GM10248 (cell line): ENCODE results near the gene OSBPL10.

Experiments used
- CTCF ChIA-PET: fragments of 300-600 bp; sonication (Branson Sonifier 250); formaldehyde crosslinking; extraction: SDS; loops from one replicate; lab custom pipeline; 2021; ENCODE audit warnings: antibody characterized with exemption; lab: Yijun Ruan, JAX
- POLR2A ChIA-PET: fragments of 350-650 bp; sonication (Branson Sonifier 250); formaldehyde crosslinking; extraction: SDS; loops from one replicate; lab custom pipeline; 2020; ENCODE audit warnings: antibody characterized with exemption; lab: Yijun Ruan, JAX
- DNase-seq: peaks from one replicate; pipeline ENCODE4 v3.0.0; 2012; ENCODE audit errors: extremely low spot score
- TF ChIP-seq, protein P1 (sequence below): IDR thresholded peaks from 2 replicates; pipeline ENCODE4 v1.5.1; 2012; ENCODE audit warnings: mild to moderate bottlenecking, low read depth; ENCODE audit errors: extremely low read depth, missing control alignments, control extremely low read depth

OSBPL10 gene

DNA sequence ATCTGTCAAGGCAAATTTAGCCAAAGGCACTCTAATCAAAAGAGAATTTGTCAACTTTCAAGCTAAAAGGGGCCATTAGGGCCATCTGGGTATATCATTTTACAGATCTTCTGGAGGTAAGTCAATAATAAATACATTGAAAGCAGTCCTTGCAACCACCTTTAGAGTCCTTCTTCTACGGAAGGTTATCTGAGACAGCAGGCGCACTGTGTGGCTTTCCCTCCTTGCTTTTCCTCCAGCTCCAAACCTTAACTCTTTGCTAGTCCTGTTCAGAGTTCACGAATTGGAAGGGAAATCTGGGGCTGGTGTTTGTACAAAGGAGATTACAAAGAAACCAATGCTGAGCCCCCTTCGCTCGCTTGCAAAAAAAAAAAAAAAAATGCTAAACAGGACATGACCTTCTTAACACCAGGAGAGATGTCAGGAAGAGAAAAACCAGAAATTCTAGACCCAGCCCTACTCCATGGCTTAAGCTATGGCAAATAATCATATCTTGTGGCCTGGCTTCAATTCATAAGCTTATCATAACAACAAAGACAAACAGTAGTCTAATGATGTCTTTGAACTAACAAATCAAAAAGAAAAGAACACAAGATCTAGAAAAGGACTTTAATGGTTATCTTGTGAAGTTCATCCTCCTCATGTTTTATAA is 232.7 kb downstream of the OSBPL10 start:
- TF ChIP-seq, protein P1, sequence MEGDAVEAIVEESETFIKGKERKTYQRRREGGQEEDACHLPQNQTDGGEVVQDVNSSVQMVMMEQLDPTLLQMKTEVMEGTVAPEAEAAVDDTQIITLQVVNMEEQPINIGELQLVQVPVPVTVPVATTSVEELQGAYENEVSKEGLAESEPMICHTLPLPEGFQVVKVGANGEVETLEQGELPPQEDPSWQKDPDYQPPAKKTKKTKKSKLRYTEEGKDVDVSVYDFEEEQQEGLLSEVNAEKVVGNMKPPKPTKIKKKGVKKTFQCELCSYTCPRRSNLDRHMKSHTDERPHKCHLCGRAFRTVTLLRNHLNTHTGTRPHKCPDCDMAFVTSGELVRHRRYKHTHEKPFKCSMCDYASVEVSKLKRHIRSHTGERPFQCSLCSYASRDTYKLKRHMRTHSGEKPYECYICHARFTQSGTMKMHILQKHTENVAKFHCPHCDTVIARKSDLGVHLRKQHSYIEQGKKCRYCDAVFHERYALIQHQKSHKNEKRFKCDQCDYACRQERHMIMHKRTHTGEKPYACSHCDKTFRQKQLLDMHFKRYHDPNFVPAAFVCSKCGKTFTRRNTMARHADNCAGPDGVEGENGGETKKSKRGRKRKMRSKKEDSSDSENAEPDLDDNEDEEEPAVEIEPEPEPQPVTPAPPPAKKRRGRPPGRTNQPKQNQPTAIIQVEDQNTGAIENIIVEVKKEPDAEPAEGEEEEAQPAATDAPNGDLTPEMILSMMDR, result no peak
- CTCF ChIA-PET, result interaction anchor here (1.2 to 1.3 kb wide), 2 partner anchors 13 to 53 kb away, joined by 3 read pairs; no protein-coding TSS in a partner anchor
- no peak for DNase-seq
- POLR2A ChIA-PET, result no interaction called here

DNA sequence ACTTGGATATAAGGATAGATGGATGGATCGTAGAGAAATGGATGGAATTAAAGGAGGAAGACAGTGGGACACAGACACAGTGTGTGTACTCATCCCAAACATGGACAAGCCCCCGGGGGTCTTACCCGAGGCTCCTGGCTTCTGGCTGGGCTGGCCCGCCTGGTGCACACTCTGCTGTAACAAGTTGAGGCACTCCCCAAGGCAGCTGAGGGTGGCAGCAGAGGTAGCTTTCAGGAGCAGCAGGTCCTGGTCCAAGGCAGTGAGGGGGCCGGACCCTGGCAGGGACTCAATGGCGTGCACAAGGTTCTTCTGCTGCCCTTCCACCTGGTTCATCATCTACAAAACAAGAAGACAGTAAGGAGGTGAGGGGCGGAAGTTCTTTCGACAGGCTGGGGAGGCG is 233.3 kb downstream of the OSBPL10 start:
- ChIA-PET CTCF (no interaction called here), POLR2A (no interaction called here)
- TF ChIP-seq, protein P1, result no peak
- DNase-seq, result no peak

DNA sequence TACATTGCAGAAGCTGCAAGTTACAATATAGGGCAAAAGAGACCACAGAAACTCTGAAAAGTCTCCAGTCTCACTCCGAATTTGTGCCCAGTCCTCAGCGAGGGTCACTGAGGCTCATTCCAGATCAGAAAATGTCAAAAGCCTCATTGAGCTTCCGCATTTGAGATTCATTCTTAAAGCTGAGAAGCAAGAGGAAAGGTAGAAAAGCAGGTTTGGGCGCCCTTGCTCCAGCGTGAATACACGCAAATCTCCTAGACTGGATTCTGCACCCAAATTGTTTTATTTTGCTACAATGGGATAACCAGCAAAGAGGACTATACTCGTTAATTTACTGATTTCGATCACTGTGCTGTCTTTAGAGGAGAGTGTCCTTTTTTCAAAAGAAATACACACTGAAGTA is 236.1 kb downstream of the OSBPL10 start:
- DNase-seq, result no peak
- POLR2A ChIA-PET, result no interaction called here
- TF ChIP-seq, protein P1, result no peak
- CTCF ChIA-PET, result interaction anchor here (1.7 kb wide), 1 partner anchor 23 kb away, joined by 3 read pairs; no protein-coding TSS in a partner anchor

DNA sequence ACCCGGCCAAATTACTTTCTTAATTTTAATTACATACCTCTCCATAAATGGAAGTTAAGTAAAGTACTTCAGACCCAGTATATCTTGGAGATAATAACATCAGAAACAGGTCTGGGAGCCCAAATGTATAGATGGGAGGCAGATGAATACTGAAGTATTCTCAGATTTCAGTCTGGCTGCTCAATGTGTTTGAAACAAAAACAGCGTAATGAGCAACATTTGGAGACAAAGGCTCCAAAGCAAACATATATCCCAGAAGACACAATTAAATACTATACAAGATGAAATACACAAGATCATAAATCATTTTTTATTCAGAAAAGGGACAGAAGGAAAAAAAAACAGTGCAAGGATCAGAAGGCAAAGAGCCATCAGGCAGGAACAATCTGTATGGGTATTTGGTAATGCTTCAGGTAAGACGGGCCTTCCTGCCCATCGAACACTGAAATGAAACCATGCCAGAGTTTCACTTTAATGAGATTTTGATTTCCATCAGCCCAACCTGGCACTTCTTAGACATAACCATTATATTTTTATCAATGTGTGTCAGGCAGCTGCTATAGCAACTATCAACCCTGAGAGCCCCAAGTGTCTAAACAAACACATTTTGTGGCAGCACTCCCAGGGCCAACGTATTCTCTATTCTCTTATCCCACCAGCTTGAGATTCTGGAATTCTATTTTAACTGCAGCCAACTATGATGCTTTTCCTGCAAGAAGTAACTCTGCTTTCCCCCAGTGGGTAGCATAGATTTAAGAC is 237.6 kb downstream of the OSBPL10 start:
- TF ChIP-seq, protein P1, result no peak
- POLR2A ChIA-PET, result no interaction called here
- no peak for DNase-seq
- CTCF ChIA-PET, result interaction anchor here (1.3 to 1.7 kb wide), 3 partner anchors 9 to 22 kb away, joined by 3 to 5 read pairs (median 5); no protein-coding TSS in a partner anchor

DNA sequence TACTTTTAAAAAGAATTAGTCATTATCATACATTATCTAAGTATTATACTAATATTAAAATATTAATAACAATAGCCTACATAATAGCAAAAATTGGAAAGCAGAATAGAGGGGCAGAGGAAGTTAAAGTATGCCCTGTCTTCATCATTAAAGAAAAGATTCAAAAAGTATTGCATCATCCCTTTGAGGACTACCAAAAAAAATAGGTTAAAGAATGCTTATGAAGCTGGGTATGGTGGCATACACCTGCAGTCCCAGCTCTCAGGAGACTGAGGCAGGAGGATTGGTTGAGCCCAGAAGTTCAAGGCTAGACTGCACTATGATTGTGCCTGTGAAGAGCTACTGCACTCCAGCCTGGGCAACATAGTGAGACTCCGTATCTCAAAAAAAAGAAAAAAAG is 240.7 kb downstream of the OSBPL10 start:
- POLR2A ChIA-PET, result no interaction called here

DNA sequence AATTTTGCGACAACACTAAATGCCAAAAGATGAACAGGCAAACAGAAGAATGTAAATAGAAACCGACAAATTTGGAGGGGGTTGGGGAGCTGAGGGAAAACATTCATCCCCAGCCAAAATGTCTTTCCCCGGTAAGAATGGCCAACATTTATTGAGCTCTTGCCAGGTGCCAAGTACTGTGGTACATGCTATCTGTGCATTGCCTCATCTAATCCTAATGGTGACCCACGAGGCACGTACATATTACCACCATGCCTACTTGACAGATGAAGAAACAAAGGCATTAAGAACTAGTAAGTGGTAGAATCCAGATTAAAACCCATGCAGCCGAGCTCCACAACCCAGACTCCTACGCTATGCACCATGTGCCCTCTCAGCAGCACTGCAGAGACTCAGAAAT is 242.7 kb downstream of the OSBPL10 start:
- ChIA-PET CTCF (no interaction called here), POLR2A (no interaction called here)
- TF ChIP-seq, protein P1, result no peak
- DNase-seq, result no peak

More for the DNA sequence above, 240.7 kb downstream of the OSBPL10 start:
- CTCF ChIA-PET, result no interaction called here
- no peak for DNase-seq
- TF ChIP-seq, protein P1, result no peak
